ENCODE measurements around the gene SYTL3.
"Not testable (repeated sequence)": the region's sequence is repeated elsewhere in the genome, so short reads cannot be mapped to it uniquely, and the experiment has no call there.

SYTL3 gene

DNA sequence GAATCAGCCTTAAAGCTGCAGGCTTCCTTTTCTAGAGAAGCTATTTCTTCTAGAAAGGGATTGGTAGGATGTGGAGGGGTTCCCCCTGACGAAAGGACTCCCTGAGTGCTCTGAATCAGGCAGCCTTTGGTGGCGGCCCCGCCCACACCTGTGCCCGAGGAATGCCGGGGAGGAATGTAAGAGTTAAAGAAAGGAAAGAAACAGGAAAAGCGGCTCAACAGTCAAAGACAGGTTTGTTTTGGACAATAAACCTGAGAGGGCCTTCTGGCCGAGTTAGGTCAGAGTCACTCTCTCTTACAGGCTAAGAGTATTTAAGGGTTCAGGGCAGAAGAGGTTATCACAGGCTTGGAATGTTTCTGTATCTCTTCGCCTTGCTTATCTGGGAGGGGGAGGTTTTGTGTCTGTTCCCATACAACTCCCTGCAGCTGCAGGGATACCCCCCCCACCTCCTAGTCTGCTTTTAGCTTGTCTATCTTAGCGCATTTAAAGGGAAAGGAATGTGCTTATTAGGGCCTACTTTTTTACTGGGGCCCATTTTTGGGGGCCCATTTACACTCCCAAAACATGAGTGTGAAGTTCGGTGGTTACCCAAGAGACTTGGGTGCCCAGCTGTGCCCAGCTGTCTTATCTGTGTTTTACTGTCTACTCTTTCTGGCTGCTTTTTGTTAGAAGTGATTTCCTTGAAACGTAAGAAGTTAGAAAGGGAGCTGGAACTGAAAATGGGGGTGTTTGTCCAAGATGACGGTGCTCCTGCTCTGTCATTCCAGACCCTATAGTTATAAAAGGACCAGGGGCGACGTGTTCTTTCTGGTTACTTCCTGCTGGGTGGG is 38.1 kb upstream of the SYTL3 start:
- in situ Hi-C loops (cut with MboI; ENCODE audit: low sequenced_read_pairs) = loop anchor here (25.0 kb wide), 1 partner anchor 399 kb away; no protein-coding TSS in a partner anchor

DNA sequence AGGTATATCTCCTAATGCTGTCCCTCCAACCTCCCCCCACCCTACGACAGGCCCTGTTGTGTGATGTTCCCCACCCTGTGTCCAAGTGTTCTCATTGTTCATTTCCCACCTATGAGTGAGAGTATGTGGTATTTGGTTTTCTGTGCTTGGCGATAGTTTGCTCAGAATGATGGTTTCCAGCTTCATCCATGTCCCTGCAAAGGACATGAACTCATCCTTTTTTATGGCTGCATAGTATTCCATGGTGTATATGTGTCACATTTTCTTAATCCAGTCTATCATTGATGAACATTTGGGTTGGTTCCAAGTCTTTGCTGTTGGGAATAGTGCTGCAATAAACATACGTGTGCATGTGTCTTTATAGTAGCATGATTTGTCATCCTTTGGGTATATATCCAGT is 35.2 kb upstream of the SYTL3 start:
- not testable (repeated sequence) for H3K9me3 ChIP-seq; DNase-seq (ENCODE audit: low spot score in 2 of 2); H3K4me3 ChIP-seq; H3K4me1 ChIP-seq; H3K27me3 ChIP-seq (ENCODE audit: low read depth)
- peaks cover 56% of the 10 kb centered on the region for H3K36me3 ChIP-seq (replicated peaks)
- in situ Hi-C loops (cut with MboI; ENCODE audit: low sequenced_read_pairs) = loop anchor here (25.0 kb wide), 1 partner anchor 402 kb away; no protein-coding TSS in a partner anchor

More for the DNA sequence above, 38.1 kb upstream of the SYTL3 start:
- Histone ChIP-seq H3K4me3 (no peak overlapping the region), H3K4me1 (no peaks in the 10 kb centered on the region), H3K36me3 (replicated peaks) (peaks cover 57% of the 10 kb centered on the region), H3K27me3 (ENCODE audit: low read depth) (no peaks in the 10 kb centered on the region), H3K9me3 (no peaks in the 10 kb centered on the region)
- DNase-seq (ENCODE audit: low spot score in 2 of 2) = no peak

DNA sequence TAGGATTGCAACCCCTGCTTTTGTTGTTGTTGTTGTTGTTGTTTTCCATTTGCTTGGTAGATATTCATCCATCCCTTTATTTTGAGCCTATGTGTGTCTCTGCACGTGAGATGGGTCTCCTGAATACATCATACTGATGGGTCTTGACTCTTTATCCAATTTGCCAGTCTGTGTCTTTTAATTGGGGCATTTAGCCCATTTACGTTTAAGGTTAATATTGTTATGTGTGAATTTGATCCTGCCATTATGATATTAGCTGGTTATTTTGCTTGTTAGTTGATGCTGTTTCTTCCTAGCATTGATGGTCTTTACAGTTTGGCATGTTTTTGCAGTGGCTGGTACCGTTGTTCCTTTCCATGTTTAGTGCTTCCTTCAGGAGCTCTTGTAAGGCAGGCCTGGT is 31.6 kb upstream of the SYTL3 start:
- not testable (repeated sequence) for H3K9me3 ChIP-seq; H3K4me3 ChIP-seq; DNase-seq (ENCODE audit: low spot score in 2 of 2); H3K27me3 ChIP-seq (ENCODE audit: low read depth); H3K4me1 ChIP-seq
- peaks cover 42% of the 10 kb centered on the region for H3K36me3 ChIP-seq (replicated peaks)
- in situ Hi-C loops (cut with MboI; ENCODE audit: low sequenced_read_pairs) = loop anchor here (25.0 kb wide), 1 partner anchor 406 kb away; no protein-coding TSS in a partner anchor

DNA sequence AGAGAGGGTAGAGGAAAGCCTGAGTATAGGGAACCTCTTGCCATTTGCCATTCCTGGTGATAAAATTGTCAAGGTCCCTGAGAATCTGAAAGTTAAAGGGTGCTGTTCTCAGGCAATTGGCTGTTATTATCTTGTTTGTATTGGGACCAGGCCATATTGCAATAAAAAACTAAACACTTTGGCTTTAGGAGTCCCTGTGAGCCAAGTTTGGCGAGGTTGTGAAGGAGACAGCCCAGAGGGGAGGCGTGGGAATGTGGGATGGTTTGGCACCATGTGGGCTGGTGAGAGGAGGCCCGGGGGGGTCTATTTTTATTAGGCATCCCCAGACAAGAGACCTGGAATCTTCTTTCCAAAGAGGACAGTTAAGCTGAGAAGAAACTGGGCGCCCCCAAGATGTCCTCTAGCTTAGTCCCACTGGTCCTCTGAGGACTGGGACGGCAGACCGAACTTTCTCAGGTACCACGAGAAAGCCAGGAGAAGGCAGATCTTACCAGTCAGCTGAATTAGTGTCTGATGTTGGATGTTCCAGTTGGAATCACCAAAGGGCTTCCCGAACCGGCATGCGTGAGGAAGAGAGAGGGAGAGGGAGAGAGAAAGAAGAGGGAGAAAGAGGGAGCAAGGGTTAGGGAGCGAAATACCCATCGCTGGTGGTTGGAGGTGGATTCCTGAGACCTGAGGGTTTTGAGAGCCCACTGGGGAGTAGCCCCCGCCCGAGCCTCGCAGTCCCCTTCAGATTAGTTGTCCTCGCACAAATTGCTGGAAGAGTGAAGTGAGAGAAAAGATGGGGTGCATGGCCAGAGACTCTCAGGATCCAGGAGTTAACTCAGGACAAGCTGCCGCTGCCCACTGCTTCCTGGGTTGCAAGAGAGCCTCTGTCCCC is 29.7 kb upstream of the SYTL3 start:
- Histone ChIP-seq H3K9me3 (no peaks in the 10 kb centered on the region), H3K36me3 (replicated peaks) (peaks cover 28% of the 10 kb centered on the region), H3K4me1 (no peaks in the 10 kb centered on the region), H3K4me3 (no peak overlapping the region), H3K27me3 (ENCODE audit: low read depth) (no peaks in the 10 kb centered on the region)
- in situ Hi-C loops (cut with MboI; ENCODE audit: low sequenced_read_pairs) = loop anchor here (25.0 kb wide), 1 partner anchor 408 kb away; no protein-coding TSS in a partner anchor
- no peak for DNase-seq (ENCODE audit: low spot score in 2 of 2)

DNA sequence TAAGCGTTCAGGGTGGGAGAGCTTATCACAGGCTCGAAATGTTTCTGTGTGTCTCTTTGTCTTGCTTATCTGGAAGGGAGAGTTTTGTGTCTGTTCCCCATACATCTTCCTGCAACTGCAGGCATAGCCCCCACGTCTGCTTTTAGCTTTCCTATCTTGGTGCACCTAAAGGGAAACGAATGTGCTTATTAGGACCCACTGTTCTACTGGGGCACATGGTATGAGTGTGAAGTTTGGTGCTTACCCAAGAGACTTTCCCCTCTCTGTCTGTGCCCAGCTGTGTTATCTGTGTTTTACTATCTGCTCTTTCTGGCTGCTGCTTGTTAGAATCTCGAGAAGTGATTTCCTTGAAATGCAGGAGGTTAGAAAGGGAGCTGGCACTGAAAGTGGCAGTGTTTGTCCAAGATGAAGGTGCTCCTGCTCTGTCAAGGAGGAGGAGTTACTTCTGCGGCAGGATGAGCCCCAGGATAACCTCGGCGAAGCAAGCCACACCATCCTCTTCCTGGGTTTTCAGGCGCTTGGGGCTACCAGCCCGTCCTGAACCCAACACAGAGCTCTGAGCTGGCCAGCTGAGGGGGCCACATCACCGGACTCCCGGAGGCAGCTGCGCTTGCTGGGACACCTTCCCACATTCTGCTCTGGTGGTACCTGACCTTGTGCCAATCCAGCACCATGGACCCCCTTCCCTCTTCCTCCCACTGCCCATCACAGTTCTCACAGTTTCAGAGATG is 28.7 kb upstream of the SYTL3 start:
- no peaks in the 10 kb centered on the region for H3K4me1 ChIP-seq
- no peaks in the 10 kb centered on the region for H3K27me3 ChIP-seq (ENCODE audit: low read depth)
- H3K4me3 ChIP-seq = no peak overlapping the region
- peaks cover 24% of the 10 kb centered on the region for H3K36me3 ChIP-seq (replicated peaks)
- in situ Hi-C loops (cut with MboI; ENCODE audit: low sequenced_read_pairs) = loop anchor here (25.0 kb wide), 1 partner anchor 409 kb away; no protein-coding TSS in a partner anchor
- DNase-seq (ENCODE audit: low spot score in 2 of 2) = no peak
- H3K9me3 ChIP-seq = no peaks in the 10 kb centered on the region

DNA sequence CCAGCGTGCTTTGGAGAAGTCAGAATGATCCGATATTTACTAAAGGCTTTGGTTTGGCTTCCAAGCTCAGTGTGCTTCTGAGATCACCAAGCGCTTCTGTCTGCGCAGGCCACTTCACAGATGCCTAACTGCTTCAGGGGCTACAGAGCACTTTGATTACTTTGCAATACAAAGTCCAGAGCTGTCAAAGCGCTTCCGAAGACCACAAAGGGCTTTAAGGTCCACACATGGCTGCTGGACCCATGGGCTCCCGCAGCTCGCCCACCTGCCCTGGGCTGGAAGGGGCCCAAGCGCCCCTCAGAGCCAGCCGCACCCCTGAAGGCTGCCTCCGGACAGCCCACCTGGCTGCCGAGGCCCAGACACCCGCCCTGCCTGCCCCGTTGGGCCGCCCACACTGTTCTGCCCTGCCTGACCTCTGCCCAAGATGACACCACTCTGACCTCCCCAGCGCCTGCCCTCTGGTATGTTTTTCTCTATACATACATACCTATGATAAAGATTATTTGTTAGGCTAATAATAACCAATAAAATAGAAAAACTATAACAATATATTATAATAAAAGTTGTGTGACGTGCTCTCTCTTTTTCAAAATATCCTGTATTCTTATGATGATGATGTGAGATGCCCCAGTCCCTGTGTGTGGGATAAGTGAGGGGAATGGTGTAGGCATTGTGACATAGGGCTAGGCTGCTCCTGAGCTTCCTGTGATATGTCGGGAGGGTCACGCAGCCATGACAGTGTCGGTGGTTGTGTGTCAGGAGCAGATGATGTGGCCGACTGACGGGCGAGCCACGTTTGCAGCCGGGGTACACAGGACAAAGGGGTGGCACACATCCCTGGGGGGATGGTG is 27.9 kb upstream of the SYTL3 start:
- H3K36me3 ChIP-seq (replicated peaks) = peaks cover 30% of the 10 kb centered on the region; the same call in 1 of the 2 replicates
- no peaks in the 10 kb centered on the region for H3K9me3 ChIP-seq
- no peak overlapping the region for H3K4me3 ChIP-seq
- no peak for DNase-seq (ENCODE audit: low spot score in 2 of 2)
- no peaks in the 10 kb centered on the region for H3K27me3 ChIP-seq (ENCODE audit: low read depth)
- in situ Hi-C loops (cut with MboI; ENCODE audit: low sequenced_read_pairs) = loop anchor here (25.0 kb wide), 1 partner anchor 410 kb away; no protein-coding TSS in a partner anchor
- H3K4me1 ChIP-seq = no peaks in the 10 kb centered on the region

DNA sequence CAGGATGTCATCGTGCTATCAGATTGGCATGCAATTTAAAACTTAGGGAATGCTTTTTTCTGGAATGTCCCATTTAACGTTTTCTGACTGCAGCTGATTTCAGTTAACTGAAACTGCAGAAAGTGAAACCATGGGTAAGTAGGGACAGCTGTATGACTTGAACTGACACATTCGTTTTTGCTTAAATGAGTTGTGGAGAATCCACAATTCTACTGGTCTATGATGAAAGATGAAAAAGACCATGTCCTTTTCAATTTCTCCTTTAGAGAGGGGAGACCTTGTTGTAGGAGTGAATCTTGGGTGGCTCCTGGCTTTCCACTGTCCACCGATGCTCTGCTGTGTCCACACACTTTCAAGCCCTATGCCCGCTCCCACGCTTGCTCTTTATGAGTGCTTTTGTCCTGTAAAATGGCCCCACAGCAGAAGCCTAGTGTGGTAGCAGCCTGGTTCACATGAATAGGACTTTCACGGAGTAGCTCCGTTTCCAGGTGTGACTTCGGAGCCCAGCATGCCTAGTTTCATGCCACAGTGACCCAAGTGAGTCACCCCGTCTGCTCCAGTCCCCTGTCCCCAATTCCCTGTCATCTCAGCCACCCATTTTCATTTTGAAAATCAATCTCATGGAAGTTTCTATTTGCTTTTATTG is 27.2 kb upstream of the SYTL3 start:
- H3K4me3 ChIP-seq = no peak overlapping the region
- in situ Hi-C loops (cut with MboI; ENCODE audit: low sequenced_read_pairs) = loop anchor here (25.0 kb wide), 1 partner anchor 410 kb away; no protein-coding TSS in a partner anchor
- no peaks in the 10 kb centered on the region for H3K9me3 ChIP-seq
- no peak for DNase-seq (ENCODE audit: low spot score in 2 of 2)
- H3K27me3 ChIP-seq (ENCODE audit: low read depth) = no peaks in the 10 kb centered on the region
- H3K36me3 ChIP-seq (replicated peaks) = peaks cover 34% of the 10 kb centered on the region
- no peaks in the 10 kb centered on the region for H3K4me1 ChIP-seq

DNA sequence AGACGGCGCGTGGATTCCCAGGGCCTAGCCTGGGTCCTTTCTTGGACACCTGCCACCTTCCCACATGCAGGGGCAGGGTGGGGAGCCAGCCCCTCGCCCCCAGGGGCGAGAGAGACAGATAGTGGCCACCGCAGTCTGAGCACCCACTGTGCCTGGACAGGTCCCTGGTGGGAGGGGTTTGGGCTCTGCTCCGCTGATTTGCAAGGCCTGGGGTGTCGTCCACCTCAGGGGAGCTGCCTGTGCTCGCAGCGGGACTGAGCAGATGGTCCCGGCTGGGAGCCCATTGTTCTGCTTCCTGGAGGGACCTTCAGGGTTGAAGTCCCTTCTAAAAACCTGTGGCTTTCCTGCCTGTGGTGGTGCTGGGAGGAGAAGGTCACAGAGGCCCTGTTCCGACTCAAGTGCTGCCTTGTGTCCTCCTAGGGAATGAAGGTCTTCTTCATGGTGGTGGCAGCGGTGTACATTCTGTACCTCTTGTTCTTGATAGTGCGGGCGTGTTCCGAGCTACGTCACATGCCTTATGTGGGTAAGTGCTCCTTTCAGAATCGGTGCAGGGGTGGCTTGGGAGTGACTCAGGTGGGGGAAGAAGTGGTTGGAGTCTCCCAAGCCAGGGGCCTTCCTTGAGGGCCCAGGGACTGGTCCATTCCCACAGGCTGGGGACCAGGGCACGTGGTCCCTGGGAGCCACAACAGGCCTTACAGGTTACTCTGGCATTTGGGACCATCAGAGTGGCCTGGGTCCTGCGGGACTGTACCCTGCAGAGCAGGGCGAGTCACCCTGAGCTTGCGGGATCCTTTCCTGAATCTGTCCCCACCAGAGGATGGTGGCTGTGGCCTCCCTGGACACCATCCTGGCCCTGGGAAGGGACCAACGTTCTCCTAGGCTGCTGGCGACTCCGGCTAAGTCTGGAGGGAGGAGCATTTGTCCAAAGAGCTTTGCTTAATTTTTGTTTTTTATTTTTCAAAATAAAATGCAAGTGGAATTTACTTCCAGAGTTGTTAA is 24.9 kb upstream of the SYTL3 start:
- no peak overlapping the region for H3K4me3 ChIP-seq
- no peaks in the 10 kb centered on the region for H3K27me3 ChIP-seq (ENCODE audit: low read depth)
- H3K36me3 ChIP-seq (replicated peaks) = peaks cover 46% of the 10 kb centered on the region
- in situ Hi-C loops (cut with MboI; ENCODE audit: low sequenced_read_pairs) = loop anchor here (25.0 kb wide), 1 partner anchor 413 kb away; no protein-coding TSS in a partner anchor
- DNase-seq (ENCODE audit: low spot score in 2 of 2) = no peak
- H3K9me3 ChIP-seq = no peaks in the 10 kb centered on the region
- H3K4me1 ChIP-seq = no peaks in the 10 kb centered on the region

DNA sequence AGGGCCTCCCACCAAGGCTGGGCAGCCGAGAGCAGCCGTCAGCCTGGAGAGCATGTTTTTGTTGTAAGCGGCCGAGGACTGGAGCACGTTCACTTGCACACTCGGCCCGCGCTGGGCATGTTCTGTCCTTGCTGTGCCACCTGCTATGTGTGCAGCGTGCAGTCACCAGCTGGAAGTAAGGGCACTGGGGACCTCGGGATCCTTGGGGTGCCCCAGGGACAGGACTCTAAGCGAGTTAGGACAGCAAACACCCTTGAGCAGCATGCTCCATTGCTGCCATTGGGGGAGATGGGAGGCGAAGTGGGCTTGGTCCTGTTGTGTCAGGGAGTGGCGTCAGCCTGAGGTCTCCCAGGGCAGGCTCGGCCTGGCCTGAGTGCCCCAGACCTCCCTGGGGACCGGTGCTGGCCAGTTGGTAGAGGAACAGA is 24.0 kb upstream of the SYTL3 start:
- Histone ChIP-seq H3K9me3 (no peaks in the 10 kb centered on the region), H3K36me3 (replicated peaks) (peaks cover 50% of the 10 kb centered on the region), H3K4me1 (no peaks in the 10 kb centered on the region), H3K27me3 (ENCODE audit: low read depth) (no peaks in the 10 kb centered on the region), H3K4me3 (no peak overlapping the region)
- no peak for DNase-seq (ENCODE audit: low spot score in 2 of 2)
- in situ Hi-C loops (cut with MboI; ENCODE audit: low sequenced_read_pairs) = no loop called here

DNA sequence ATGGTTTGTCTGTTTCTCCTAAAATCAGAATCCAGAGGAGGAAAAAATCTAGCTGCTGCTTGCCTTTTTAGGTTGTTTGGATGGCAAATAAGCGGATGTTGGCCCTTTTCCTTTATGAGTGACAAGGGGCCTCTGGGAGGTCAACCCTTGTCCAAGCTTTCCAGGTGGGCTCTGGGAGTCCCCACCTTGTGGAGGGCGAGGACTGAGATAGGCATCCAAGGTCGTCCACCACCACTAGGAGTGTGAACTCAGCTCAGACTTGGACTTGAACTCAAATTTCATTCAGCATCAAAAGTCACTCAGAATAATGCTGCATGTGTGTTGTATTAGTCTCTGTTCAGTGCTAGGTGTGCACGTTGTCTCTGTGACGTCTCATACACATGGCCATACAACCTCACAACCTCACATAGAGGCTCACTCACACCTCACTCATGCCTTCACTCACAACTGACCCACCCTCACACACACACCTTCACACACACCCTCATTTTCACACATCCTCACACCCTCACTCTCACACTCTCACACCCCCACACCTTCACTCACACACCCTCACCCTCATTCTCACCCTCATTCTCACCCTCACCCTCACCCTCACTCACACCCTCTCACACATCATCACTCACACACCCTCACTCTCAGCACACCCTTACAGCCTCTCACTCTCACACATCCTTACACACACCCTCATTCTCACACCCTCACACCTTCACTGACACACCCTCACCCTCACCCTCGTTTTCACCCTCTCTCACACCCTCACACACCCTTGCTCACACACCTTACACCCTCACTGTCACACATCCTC is 23.3 kb upstream of the SYTL3 start:
- H3K4me3 ChIP-seq = no peak overlapping the region
- no peaks in the 10 kb centered on the region for H3K9me3 ChIP-seq
- DNase-seq (ENCODE audit: low spot score in 2 of 2) = no peak
- no peaks in the 10 kb centered on the region for H3K27me3 ChIP-seq (ENCODE audit: low read depth)
- in situ Hi-C loops (cut with MboI; ENCODE audit: low sequenced_read_pairs) = no loop called here
- H3K36me3 ChIP-seq (replicated peaks) = peaks cover 53% of the 10 kb centered on the region
- no peaks in the 10 kb centered on the region for H3K4me1 ChIP-seq
